Mesenchymal stem cell (in vitro differentiated cells and primary cell): ENCODE measurements around the gene STK24.

Experiments
- DNase-seq: peaks from one replicate; pipeline ENCODE4 v3.0.0-alpha.2; 2013
- H2AFZ ChIP-seq: one replicate; pipeline ENCODE4 v1.6.1; 2013; ENCODE audit warnings: low read depth, mild to moderate bottlenecking, control low read depth, inconsistent platforms, low read length, moderate library complexity
- H2AK5ac ChIP-seq: 2 replicates; pipeline ENCODE4 v1.6.1; 2013; ENCODE audit warnings: low read length, moderate library complexity, mild to moderate bottlenecking, inconsistent platforms; ENCODE audit not compliant: severe bottlenecking
- H2BK120ac ChIP-seq: one replicate; pipeline ENCODE4 v1.6.1; 2013; ENCODE audit warnings: low read depth, mild to moderate bottlenecking, inconsistent platforms, low read length, moderate library complexity
- H2BK12ac ChIP-seq, 2 experiments: one replicate each; pipeline ENCODE4 v1.6.1; 2013; ENCODE audit warnings: inconsistent platforms in 2 of 2, low read length in 2 of 2, mild to moderate bottlenecking in 2 of 2, moderate library complexity in 2 of 2, control low read depth in 1 of 2
- H2BK15ac ChIP-seq: one replicate; pipeline ENCODE4 v1.6.1; 2013; ENCODE audit warnings: mild to moderate bottlenecking, low read depth, inconsistent platforms; ENCODE audit not compliant: poor library complexity, severe bottlenecking
- H2BK5ac ChIP-seq: 2 replicates; pipeline ENCODE4 v1.6.1; 2013; ENCODE audit warnings: low read depth, mild to moderate bottlenecking, low read length, control low read depth, inconsistent platforms; ENCODE audit not compliant: poor library complexity, severe bottlenecking
- H3K14ac ChIP-seq, 2 experiments: one replicate each; pipeline ENCODE4 v1.6.1; 2013; ENCODE audit warnings: inconsistent platforms in 2 of 2, low read length in 2 of 2, control low read depth in 1 of 2, mild to moderate bottlenecking in 1 of 2, moderate library complexity in 1 of 2
- H3K18ac ChIP-seq, 2 experiments: one replicate each; pipeline ENCODE4 v1.6.1; 2013; ENCODE audit warnings: inconsistent platforms in 2 of 2, low read length in 2 of 2, control low read depth in 1 of 2, low read depth in 1 of 2, mild to moderate bottlenecking in 1 of 2
- H3K23ac ChIP-seq, 2 experiments: one replicate each; pipeline ENCODE4 v1.6.1; 2013; ENCODE audit warnings: inconsistent platforms in 2 of 2, low read length in 2 of 2, mild to moderate bottlenecking in 2 of 2, moderate library complexity in 2 of 2, control low read depth in 1 of 2
- H3K27ac ChIP-seq: 2 replicates; pipeline ENCODE4 v1.5.1; 2013; ENCODE audit warnings: mild to moderate bottlenecking, moderate library complexity, low read length, control low read depth, inconsistent platforms; ENCODE audit not compliant: poor library complexity, severe bottlenecking
- H3K27me3 ChIP-seq, 2 experiments: 2 replicates each; pipeline versions ENCODE4 v1.6.1 to v1.7.0; 2013; ENCODE audit warnings: low read length in 2 of 2, mild to moderate bottlenecking in 2 of 2, moderate library complexity in 2 of 2, control low read depth in 1 of 2, inconsistent platforms in 1 of 2; ENCODE audit not compliant: control insufficient read depth in 1 of 2, insufficient read depth in 1 of 2
- H3K36me3 ChIP-seq, 2 experiments: 2 replicates each; pipeline versions ENCODE4 v1.6.1 to v1.7.0; 2013; ENCODE audit warnings: low read length in 2 of 2, control low read depth in 1 of 2, inconsistent platforms in 1 of 2, low read depth in 1 of 2, mild to moderate bottlenecking in 1 of 2; ENCODE audit not compliant: insufficient read depth in 2 of 2, control insufficient read depth in 1 of 2
- H3K4ac ChIP-seq, 2 experiments: one replicate each; pipeline ENCODE4 v1.6.1; 2013; ENCODE audit warnings: inconsistent platforms in 2 of 2, low read length in 2 of 2, mild to moderate bottlenecking in 2 of 2, moderate library complexity in 2 of 2, control low read depth in 1 of 2, low read depth in 1 of 2
- H3K4me1 ChIP-seq: 2 replicates; pipeline ENCODE4 v1.6.1; 2013; ENCODE audit warnings: low read depth, low read length, control low read depth; ENCODE audit not compliant: control insufficient read depth, insufficient read depth
- H3K4me2 ChIP-seq: 2 replicates; pipeline ENCODE4 v1.6.1; 2013; ENCODE audit warnings: low read length, mild to moderate bottlenecking, inconsistent platforms; ENCODE audit not compliant: poor library complexity, severe bottlenecking
- H3K4me3 ChIP-seq, 2 experiments: 2 replicates each; pipeline versions ENCODE4 v1.5.1 to v1.7.0; 2013; ENCODE audit warnings: low read length in 2 of 2, mild to moderate bottlenecking in 2 of 2, control low read depth in 1 of 2, low read depth in 1 of 2; ENCODE audit not compliant: insufficient read depth in 1 of 2
- H3K79me1 ChIP-seq: replicated peaks from 2 replicates; pipeline ENCODE4 v1.6.1; 2013; ENCODE audit warnings: mild to moderate bottlenecking, control low read depth, low read length, inconsistent platforms; ENCODE audit not compliant: poor library complexity, severe bottlenecking
- H3K9ac ChIP-seq: 2 replicates; pipeline ENCODE4 v1.7.0; 2013; ENCODE audit warnings: mild to moderate bottlenecking, low read length, moderate library complexity
- H3K9me3 ChIP-seq: 2 replicates; pipeline ENCODE4 v1.7.0; 2013; ENCODE audit warnings: mild to moderate bottlenecking, low read length; ENCODE audit not compliant: control insufficient read depth
- H4K8ac ChIP-seq: one replicate; pipeline ENCODE4 v1.6.1; 2013; ENCODE audit warnings: inconsistent platforms, mild to moderate bottlenecking, low read length, moderate library complexity
- H4K91ac ChIP-seq: one replicate; pipeline ENCODE4 v1.6.1; 2013; ENCODE audit warnings: mild to moderate bottlenecking, low read length, inconsistent platforms
- WGBS: methylation state at CpG from one replicate; pipeline ENCODE4 v1.1.7; 2013; ENCODE audit warnings: mixed read lengths; 5-methylcytosine and 5-hydroxymethylcytosine counted together

Gene STK24

GRCh38 chr13:98564204-98564603 lies 12.7 kb downstream of the STK24 start:
- Histone ChIP-seq H2BK5ac (no peak overlapping the region), H3K79me1 (peaks cover 11% of the 10 kb centered on the region), H3K27ac (no peak overlapping the region), H3K9ac (peak overlapping the region; percentile 7), H2BK15ac (no peak overlapping the region), H4K91ac (no peak overlapping the region), H3K23ac (no peak overlapping the region), H3K4me3 (no peak overlapping the region), H3K14ac (no peak overlapping the region), H2AFZ (no peak overlapping the region), H4K8ac (peak overlapping the region; percentile 5), H3K36me3 (peaks cover 0 to 11% of the 10 kb centered on the region in 2 experiments), H2BK120ac (no peak overlapping the region), H3K27me3 (no peaks in the 10 kb centered on the region), H3K4me2 (no peak overlapping the region), H3K4ac (no peak overlapping the region), H3K4me1 (peaks cover 14% of the 10 kb centered on the region), H2BK12ac (no peak overlapping the region), H3K9me3 (no peaks in the 10 kb centered on the region), H2AK5ac (no peak overlapping the region), H3K18ac (peak overlapping the region in 1 of 2 experiments; percentile 37)
- 94% methylated on average over 9 of the region's 9 CpGs for WGBS
- DNase-seq = no peak

DNA sequence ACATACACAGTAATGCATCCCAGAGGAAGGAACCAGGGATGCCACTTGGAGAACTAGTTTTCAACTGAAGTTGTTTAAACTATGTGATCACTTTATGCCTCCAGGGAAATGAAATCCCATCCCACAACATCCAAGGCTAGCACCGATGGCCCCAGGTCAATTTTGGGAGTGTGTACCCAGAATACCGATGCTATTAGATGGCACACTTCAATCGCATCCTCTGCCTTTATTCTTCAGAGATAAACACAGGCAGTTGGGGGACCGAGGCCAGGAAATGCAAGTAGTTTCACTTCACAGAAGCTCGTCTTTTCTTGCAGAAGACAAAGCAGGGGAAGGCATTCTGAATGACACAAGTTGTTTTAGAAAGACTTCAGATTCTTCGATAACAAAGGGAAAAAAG lies 13.8 kb downstream of the STK24 start:
- peaks cover 16% of the 10 kb centered on the region for H3K4me1 ChIP-seq
- peak overlapping the region in 1 of 2 experiments; percentile 70 for H3K4me3 ChIP-seq
- H4K91ac ChIP-seq = no peak overlapping the region
- H2AFZ ChIP-seq = no peak overlapping the region
- no peak overlapping the region for H2BK5ac ChIP-seq
- H3K18ac ChIP-seq = no peak overlapping the region
- H3K4ac ChIP-seq = no peak overlapping the region
- WGBS = 76% methylated on average over 6 of the region's 6 CpGs
- H3K23ac ChIP-seq = no peak overlapping the region
- H3K27ac ChIP-seq = no peak overlapping the region
- H2BK12ac ChIP-seq = no peak overlapping the region
- H3K79me1 ChIP-seq = peaks cover 15% of the 10 kb centered on the region
- peak overlapping the region; percentile 22 for H4K8ac ChIP-seq
- H2BK120ac ChIP-seq = no peak overlapping the region
- H3K4me2 ChIP-seq = no peak overlapping the region
- H3K14ac ChIP-seq = no peak overlapping the region
- peak overlapping the region; percentile 68 for H3K9ac ChIP-seq
- peaks cover 0 to 9% of the 10 kb centered on the region in 2 experiments for H3K36me3 ChIP-seq
- H2AK5ac ChIP-seq = no peak overlapping the region
- H3K27me3 ChIP-seq = no peaks in the 10 kb centered on the region
- H2BK15ac ChIP-seq = no peak overlapping the region
- no peaks in the 10 kb centered on the region for H3K9me3 ChIP-seq
- DNase-seq = no peak

- peaks cover 24% of the 10 kb centered on the region for H3K79me1 ChIP-seq
- no peak overlapping the region for H3K14ac ChIP-seq
- DNase-seq = no peak
- H3K36me3 ChIP-seq = peaks cover 0 to 9% of the 10 kb centered on the region in 2 experiments
- H3K4me1 ChIP-seq = peaks cover 10% of the 10 kb centered on the region
- no peaks in the 10 kb centered on the region for H3K27me3 ChIP-seq
- H2BK15ac ChIP-seq = no peak overlapping the region
- H3K9ac ChIP-seq = no peak overlapping the region
- H3K18ac ChIP-seq = no peak overlapping the region
- 97% methylated on average over 7 of the region's 7 CpGs for WGBS
- no peak overlapping the region for H2BK12ac ChIP-seq
- peak overlapping the region; percentile 47 for H4K8ac ChIP-seq
- H3K27ac ChIP-seq = no peak overlapping the region
- no peak overlapping the region for H3K4me3 ChIP-seq
- no peaks in the 10 kb centered on the region for H3K9me3 ChIP-seq
- no peak overlapping the region for H4K91ac ChIP-seq
- H3K23ac ChIP-seq = no peak overlapping the region
- no peak overlapping the region for H2AFZ ChIP-seq
- no peak overlapping the region for H3K4ac ChIP-seq
- H2BK5ac ChIP-seq = no peak overlapping the region
- no peak overlapping the region for H2AK5ac ChIP-seq
- H2BK120ac ChIP-seq = no peak overlapping the region
- no peak overlapping the region for H3K4me2 ChIP-seq
Observed at GRCh38 chr13:98559169-98559568, 17.7 kb downstream of the STK24 start.

DNA sequence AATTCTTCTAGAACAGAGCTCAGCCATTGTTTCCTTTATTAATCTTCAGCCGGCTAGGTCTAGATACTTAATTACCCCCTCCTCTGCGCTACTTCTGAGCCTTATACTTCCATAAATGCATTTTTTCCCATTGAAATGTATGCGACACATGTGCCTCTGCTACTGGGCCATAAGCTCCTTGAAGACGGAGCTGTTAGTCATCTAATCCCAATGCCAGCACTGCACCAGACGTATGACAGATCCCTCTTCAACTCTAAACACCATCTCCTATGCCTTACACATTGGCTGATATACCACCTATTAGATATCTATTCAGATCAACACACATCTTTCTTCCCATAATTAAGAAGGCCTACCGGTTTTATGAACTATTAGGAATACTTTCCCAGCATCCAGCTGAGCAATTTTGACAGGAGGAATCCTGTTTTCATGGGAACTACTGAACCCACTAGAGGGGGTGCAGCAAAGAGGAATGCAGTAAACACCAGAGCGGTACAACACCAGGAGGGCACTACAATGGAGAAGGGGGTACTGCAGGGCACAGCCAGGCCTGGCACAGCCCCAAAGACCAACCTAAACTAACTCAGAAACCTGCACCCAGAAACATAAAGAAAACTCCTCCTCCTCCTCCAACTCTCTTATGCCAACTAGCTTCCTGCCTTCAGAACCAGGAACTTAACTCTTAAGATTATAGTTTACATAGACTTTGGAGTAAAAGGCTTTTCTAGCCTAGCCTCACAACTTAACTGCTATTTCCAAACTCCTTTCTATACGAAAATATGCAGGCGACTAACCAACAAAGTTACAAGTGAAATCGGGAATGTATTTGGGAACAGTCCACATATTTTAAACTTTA lies 18.7 kb downstream of the STK24 start:
- H3K23ac ChIP-seq = no peak overlapping the region
- H3K18ac ChIP-seq = peak overlapping the region; percentile 11 to 89
- no peak overlapping the region for H3K27ac ChIP-seq
- H3K4ac ChIP-seq = peak overlapping the region in 1 of 2 experiments; percentile 57
- no peaks in the 10 kb centered on the region for H3K9me3 ChIP-seq
- H4K8ac ChIP-seq = no peak overlapping the region
- peak overlapping the region in 1 of 2 experiments; percentile 55 for H2BK12ac ChIP-seq
- H3K27me3 ChIP-seq = no peaks in the 10 kb centered on the region
- peaks cover 26% of the 10 kb centered on the region for H3K79me1 ChIP-seq
- H2BK120ac ChIP-seq = no peak overlapping the region
- no peak overlapping the region for H4K91ac ChIP-seq
- H3K36me3 ChIP-seq = peaks cover 0 to 9% of the 10 kb centered on the region in 2 experiments
- no peak overlapping the region for H2AK5ac ChIP-seq
- H3K4me2 ChIP-seq = no peak overlapping the region
- peak; percentile 79 for DNase-seq
- H3K9ac ChIP-seq = no peak overlapping the region
- no peak overlapping the region for H2BK5ac ChIP-seq
- peaks cover 10% of the 10 kb centered on the region for H3K4me1 ChIP-seq
- no peak overlapping the region for H3K14ac ChIP-seq
- 66% methylated on average over 9 of the region's 10 CpGs for WGBS
- H2AFZ ChIP-seq = no peak overlapping the region
- no peak overlapping the region for H3K4me3 ChIP-seq
- no peak overlapping the region for H2BK15ac ChIP-seq
